ENCODE results near the gene RBM17.

RBM17 gene

GRCh38 chr10:6146013-6146785, 57.4 kb downstream of the RBM17 start:
- H3K4me3 ChIP-seq (ENCODE audit: low read depth, low read length) = peak overlapping the region; percentile 66
- H3K4me1 ChIP-seq = no peaks in the 10 kb centered on the region
- no peaks in the 10 kb centered on the region for H3K36me3 ChIP-seq
- H3K9me3 ChIP-seq = no peaks in the 10 kb centered on the region
- DNase-seq = no peak
- no peak for TF ChIP-seq CTCF (IDR thresholded peaks at IDR 0.05; ENCODE audit: low read depth, low read length)
- H3K27me3 ChIP-seq = peaks cover 11% of the 10 kb centered on the region; the same call in 1 of the 2 replicates

- H3K27me3 ChIP-seq = peaks cover 11% of the 10 kb centered on the region; the same call in 1 of the 2 replicates
- TF ChIP-seq CTCF (IDR thresholded peaks at IDR 0.05; ENCODE audit: low read depth, low read length) = no peak
- H3K9me3 ChIP-seq = no peaks in the 10 kb centered on the region
- DNase-seq = no peak
- no peaks in the 10 kb centered on the region for H3K4me1 ChIP-seq
- no peaks in the 10 kb centered on the region for H3K36me3 ChIP-seq
- H3K4me3 ChIP-seq (ENCODE audit: low read depth, low read length) = no peak overlapping the region
Measured at GRCh38 chr10:6146921-6147320, 58.1 kb downstream of the RBM17 start.

GRCh38 chr10:6148251-6148701, 59.4 kb downstream of the RBM17 start:
- DNase-seq = no peak
- H3K27me3 ChIP-seq = peaks cover 11% of the 10 kb centered on the region; the same call in 1 of the 2 replicates
- no peaks in the 10 kb centered on the region for H3K4me1 ChIP-seq
- no peaks in the 10 kb centered on the region for H3K36me3 ChIP-seq
- H3K9me3 ChIP-seq = no peaks in the 10 kb centered on the region
- TF ChIP-seq CTCF (IDR thresholded peaks at IDR 0.05; ENCODE audit: low read depth, low read length) = no peak
- H3K4me3 ChIP-seq (ENCODE audit: low read depth, low read length) = no peak overlapping the region

GRCh38 chr10:6148908-6149307, 60.1 kb downstream of the RBM17 start:
- peaks cover 11% of the 10 kb centered on the region; the same call in 1 of the 2 replicates for H3K27me3 ChIP-seq
- no peak for DNase-seq
- H3K4me1 ChIP-seq = no peaks in the 10 kb centered on the region
- no peaks in the 10 kb centered on the region for H3K36me3 ChIP-seq
- H3K4me3 ChIP-seq (ENCODE audit: low read depth, low read length) = no peak overlapping the region
- TF ChIP-seq CTCF (IDR thresholded peaks at IDR 0.05; ENCODE audit: low read depth, low read length) = no peak
- H3K9me3 ChIP-seq = no peaks in the 10 kb centered on the region

GRCh38 chr10:6151087-6151977, 62.5 kb downstream of the RBM17 start:
- H3K9me3 ChIP-seq = no peaks in the 10 kb centered on the region
- H3K4me3 ChIP-seq (ENCODE audit: low read depth, low read length) = no peak overlapping the region

More at GRCh38 chr10:6151087-6151977, 62.5 kb downstream of the RBM17 start:
- no peaks in the 10 kb centered on the region for H3K27me3 ChIP-seq
- no peaks in the 10 kb centered on the region for H3K36me3 ChIP-seq
- TF ChIP-seq CTCF (IDR thresholded peaks at IDR 0.05; ENCODE audit: low read depth, low read length) = peak; percentile 65
- peak; percentile 30 for DNase-seq
- no peaks in the 10 kb centered on the region for H3K4me1 ChIP-seq
